Measurements from ENCODE around the gene MKNK2.

The MKNK2 gene

GRCh38 chr19:2033115-2033824 lies 17.8 kb downstream of the MKNK2 start:
- H3K9ac ChIP-seq (ENCODE audit: low read length) = no peak overlapping the region
- no peak overlapping the region for H3K4me3 ChIP-seq (ENCODE audit: low read depth, low read length)
- H3K27me3 ChIP-seq (ENCODE audit: control insufficient read depth, insufficient read depth, low read length) = no peaks in the 10 kb centered on the region
- no peaks in the 10 kb centered on the region for H3K36me3 ChIP-seq (ENCODE audit: control insufficient read depth, insufficient read depth, low read length)
- H3K27ac ChIP-seq (ENCODE audit: low read depth, low read length) = no peak overlapping the region
- H3K4me1 ChIP-seq (ENCODE audit: control insufficient read depth, insufficient read depth, low read length) = peaks cover 6% of the 10 kb centered on the region; the same call in 1 of the 2 replicates
- H3K9me3 ChIP-seq (ENCODE audit: control insufficient read depth, insufficient read depth, low read depth, low read length) = peaks cover 13% of the 10 kb centered on the region

- H3K4me1 ChIP-seq (ENCODE audit: control insufficient read depth, insufficient read depth, low read length) = peaks cover 6% of the 10 kb centered on the region; the same call in 1 of the 2 replicates
- H3K9ac ChIP-seq (ENCODE audit: low read length) = no peak overlapping the region
- peaks cover 13% of the 10 kb centered on the region for H3K9me3 ChIP-seq (ENCODE audit: control insufficient read depth, insufficient read depth, low read depth, low read length)
- peak overlapping the region; percentile 67; the same call in 1 of the 2 replicates for H3K27ac ChIP-seq (ENCODE audit: low read depth, low read length)
- H3K36me3 ChIP-seq (ENCODE audit: control insufficient read depth, insufficient read depth, low read length) = no peaks in the 10 kb centered on the region
- H3K27me3 ChIP-seq (ENCODE audit: control insufficient read depth, insufficient read depth, low read length) = no peaks in the 10 kb centered on the region
- no peak overlapping the region for H3K4me3 ChIP-seq (ENCODE audit: low read depth, low read length)
These were observed 18.6 kb downstream of the MKNK2 start for GRCh38 chr19:2032296-2032941.

- Histone ChIP-seq H3K36me3 (ENCODE audit: control insufficient read depth, insufficient read depth, low read length) (no peaks in the 10 kb centered on the region), H3K9me3 (ENCODE audit: control insufficient read depth, insufficient read depth, low read depth, low read length) (peaks cover 5% of the 10 kb centered on the region), H3K4me1 (ENCODE audit: control insufficient read depth, insufficient read depth, low read length) (peaks cover under 1% of the 10 kb centered on the region; the same call in 1 of the 2 replicates), H3K4me3 (ENCODE audit: low read depth, low read length) (no peak overlapping the region), H3K27ac (ENCODE audit: low read depth, low read length) (no peak overlapping the region), H3K9ac (ENCODE audit: low read length) (no peak overlapping the region), H3K27me3 (ENCODE audit: control insufficient read depth, insufficient read depth, low read length) (no peaks in the 10 kb centered on the region)
These were observed 23.7 kb downstream of the MKNK2 start for GRCh38 chr19:2027361-2027760.

GRCh38 chr19:2026770-2027169 lies 24.3 kb downstream of the MKNK2 start:
- no peak overlapping the region for H3K27ac ChIP-seq (ENCODE audit: low read depth, low read length)
- H3K4me1 ChIP-seq (ENCODE audit: control insufficient read depth, insufficient read depth, low read length) = no peaks in the 10 kb centered on the region
- no peak overlapping the region for H3K4me3 ChIP-seq (ENCODE audit: low read depth, low read length)
- no peaks in the 10 kb centered on the region for H3K36me3 ChIP-seq (ENCODE audit: control insufficient read depth, insufficient read depth, low read length)
- H3K9ac ChIP-seq (ENCODE audit: low read length) = no peak overlapping the region
- H3K9me3 ChIP-seq (ENCODE audit: control insufficient read depth, insufficient read depth, low read depth, low read length) = peaks cover 5% of the 10 kb centered on the region
- H3K27me3 ChIP-seq (ENCODE audit: control insufficient read depth, insufficient read depth, low read length) = no peaks in the 10 kb centered on the region

GRCh38 chr19:2022289-2022688 lies 28.8 kb downstream of the MKNK2 start:
- Histone ChIP-seq H3K4me3 (ENCODE audit: low read depth, low read length) (no peak overlapping the region), H3K27ac (ENCODE audit: low read depth, low read length) (no peak overlapping the region), H3K4me1 (ENCODE audit: control insufficient read depth, insufficient read depth, low read length) (no peaks in the 10 kb centered on the region), H3K36me3 (ENCODE audit: control insufficient read depth, insufficient read depth, low read length) (no peaks in the 10 kb centered on the region), H3K9ac (ENCODE audit: low read length) (no peak overlapping the region), H3K9me3 (ENCODE audit: control insufficient read depth, insufficient read depth, low read depth, low read length) (peaks cover 5% of the 10 kb centered on the region), H3K27me3 (ENCODE audit: control insufficient read depth, insufficient read depth, low read length) (no peaks in the 10 kb centered on the region)

GRCh38 chr19:2021453-2022140 lies 29.4 kb downstream of the MKNK2 start:
- Histone ChIP-seq H3K4me3 (ENCODE audit: low read depth, low read length) (no peak overlapping the region), H3K36me3 (ENCODE audit: control insufficient read depth, insufficient read depth, low read length) (no peaks in the 10 kb centered on the region), H3K9ac (ENCODE audit: low read length) (no peak overlapping the region), H3K27ac (ENCODE audit: low read depth, low read length) (no peak overlapping the region), H3K27me3 (ENCODE audit: control insufficient read depth, insufficient read depth, low read length) (no peaks in the 10 kb centered on the region), H3K4me1 (ENCODE audit: control insufficient read depth, insufficient read depth, low read length) (no peaks in the 10 kb centered on the region), H3K9me3 (ENCODE audit: control insufficient read depth, insufficient read depth, low read depth, low read length) (peaks cover 5% of the 10 kb centered on the region)

- no peak overlapping the region for H3K9ac ChIP-seq (ENCODE audit: low read length)
- H3K27ac ChIP-seq (ENCODE audit: low read depth, low read length) = no peak overlapping the region
- no peaks in the 10 kb centered on the region for H3K9me3 ChIP-seq (ENCODE audit: control insufficient read depth, insufficient read depth, low read depth, low read length)
- H3K4me3 ChIP-seq (ENCODE audit: low read depth, low read length) = no peak overlapping the region
- no peaks in the 10 kb centered on the region for H3K27me3 ChIP-seq (ENCODE audit: control insufficient read depth, insufficient read depth, low read length)
- H3K4me1 ChIP-seq (ENCODE audit: control insufficient read depth, insufficient read depth, low read length) = no peaks in the 10 kb centered on the region
- H3K36me3 ChIP-seq (ENCODE audit: control insufficient read depth, insufficient read depth, low read length) = no peaks in the 10 kb centered on the region
These were observed 32.3 kb downstream of the MKNK2 start for GRCh38 chr19:2018752-2019151.

- Histone ChIP-seq H3K9ac (ENCODE audit: low read length) (no peak overlapping the region), H3K4me3 (ENCODE audit: low read depth, low read length) (no peak overlapping the region; the same call in 1 of the 2 replicates), H3K4me1 (ENCODE audit: control insufficient read depth, insufficient read depth, low read length) (no peaks in the 10 kb centered on the region), H3K36me3 (ENCODE audit: control insufficient read depth, insufficient read depth, low read length) (no peaks in the 10 kb centered on the region), H3K9me3 (ENCODE audit: control insufficient read depth, insufficient read depth, low read depth, low read length) (no peaks in the 10 kb centered on the region), H3K27me3 (ENCODE audit: control insufficient read depth, insufficient read depth, low read length) (no peaks in the 10 kb centered on the region), H3K27ac (ENCODE audit: low read depth, low read length) (no peak overlapping the region)
These were observed 34.8 kb downstream of the MKNK2 start for GRCh38 chr19:2016041-2016807.

- peak within 1 kb of the TSS; percentile 86 for H3K4me3 ChIP-seq (ENCODE audit: low read depth, low read length)
- no peaks in the 10 kb centered on the region for H3K4me1 ChIP-seq (ENCODE audit: control insufficient read depth, insufficient read depth, low read length)
- H3K27me3 ChIP-seq (ENCODE audit: control insufficient read depth, insufficient read depth, low read length) = no peaks in the 10 kb centered on the region
- peak within 1 kb of the TSS; percentile 69 for H3K9ac ChIP-seq (ENCODE audit: low read length)
- no peak within 1 kb of the TSS for H3K27ac ChIP-seq (ENCODE audit: low read depth, low read length)
- no peaks in the 10 kb centered on the region for H3K36me3 ChIP-seq (ENCODE audit: control insufficient read depth, insufficient read depth, low read length)
- no peaks in the 10 kb centered on the region for H3K9me3 ChIP-seq (ENCODE audit: control insufficient read depth, insufficient read depth, low read depth, low read length)
These were observed 35.5 kb downstream of the MKNK2 start, which contains the start of gene BTBD2 for GRCh38 chr19:2015608-2015950. Gene BTBD2 (minus strand): TSS chr19:2015714. CDS start chr19:2015703, 11 bp downstream.

GRCh38 chr19:2014731-2015607 lies 36.1 kb downstream of the MKNK2 start:
- no peak overlapping the region for H3K27ac ChIP-seq (ENCODE audit: low read depth, low read length)
- no peaks in the 10 kb centered on the region for H3K9me3 ChIP-seq (ENCODE audit: control insufficient read depth, insufficient read depth, low read depth, low read length)
- H3K27me3 ChIP-seq (ENCODE audit: control insufficient read depth, insufficient read depth, low read length) = no peaks in the 10 kb centered on the region
- peak overlapping the region; percentile 69 for H3K9ac ChIP-seq (ENCODE audit: low read length)
- H3K4me1 ChIP-seq (ENCODE audit: control insufficient read depth, insufficient read depth, low read length) = no peaks in the 10 kb centered on the region
- H3K4me3 ChIP-seq (ENCODE audit: low read depth, low read length) = peak overlapping the region; percentile 86
- no peaks in the 10 kb centered on the region for H3K36me3 ChIP-seq (ENCODE audit: control insufficient read depth, insufficient read depth, low read length)

Data from HUES6 (cell line).